Mesenteric fat pad (tissue), 1 donor: ENCODE measurements around the gene SUGCT. TPM values are rescaled to one million over a fixed set of nuclear protein-coding genes. Genes with fewer than 3 reads are reported as not detected.
"Not testable (repeated sequence)": the region's sequence is repeated elsewhere in the genome, so short reads cannot be mapped to it uniquely, and the experiment has no call there.

Experiments used
- DNase-seq: peaks from one replicate; pipeline ENCODE4 v3.0.0-alpha.2; 2020; ENCODE audit warnings: low spot score
- total RNA-seq: library from RNA; stranded (reverse); fragmentation: NEBNext Ultra II Directional; extraction: Animal tissue kit (Norgen Biotek cat#: 25700); gene quantifications from one replicate; pipeline ENCODE4 v1.2.1, GENCODE V29; 2021
- donor health status: DM: yes; HTN: yes; CAD: no.

The SUGCT gene
- total RNA-seq, 1 donor from 2014 or later, result 2.9 TPM

DNA sequence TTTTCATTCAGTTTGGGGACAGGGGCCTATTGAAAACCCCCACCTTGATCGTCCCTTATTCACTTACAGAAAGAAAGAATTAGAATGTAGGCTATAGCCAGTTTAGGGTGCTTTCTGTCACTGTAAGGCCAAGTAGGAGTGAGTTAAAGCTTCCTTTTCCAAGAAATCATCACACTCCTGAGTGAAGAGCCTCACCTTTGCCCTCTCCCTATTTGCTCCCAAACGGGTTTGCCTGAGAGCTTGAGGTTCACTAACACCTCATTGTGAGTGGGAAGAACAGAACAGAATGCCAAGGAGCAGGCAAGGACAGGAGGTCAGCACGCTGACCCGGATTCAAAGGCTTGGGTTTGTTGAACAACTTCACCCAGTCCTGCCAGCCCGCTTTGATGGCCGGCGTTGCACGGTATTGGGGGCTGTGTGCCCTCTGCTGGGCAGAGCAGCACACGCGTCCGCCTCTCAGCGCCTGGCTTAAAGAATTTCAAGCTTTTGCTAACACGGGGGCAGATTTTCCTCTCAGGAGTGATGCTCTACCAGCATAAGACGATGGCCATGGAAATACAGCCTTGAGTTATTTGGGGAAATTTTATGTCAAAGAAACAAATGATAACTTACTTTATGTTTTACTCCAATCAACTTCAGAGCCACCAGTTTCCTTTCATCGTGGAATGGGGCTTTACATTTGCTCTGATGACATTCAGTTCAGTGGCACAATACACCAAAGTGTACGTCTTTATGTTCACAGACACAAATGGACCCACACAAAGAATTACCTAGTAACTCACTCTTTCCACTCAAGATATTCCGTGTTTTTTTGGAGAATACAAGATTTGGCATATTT lies 470.0 kb downstream of the SUGCT start:
- DNase-seq, result no peak

DNA sequence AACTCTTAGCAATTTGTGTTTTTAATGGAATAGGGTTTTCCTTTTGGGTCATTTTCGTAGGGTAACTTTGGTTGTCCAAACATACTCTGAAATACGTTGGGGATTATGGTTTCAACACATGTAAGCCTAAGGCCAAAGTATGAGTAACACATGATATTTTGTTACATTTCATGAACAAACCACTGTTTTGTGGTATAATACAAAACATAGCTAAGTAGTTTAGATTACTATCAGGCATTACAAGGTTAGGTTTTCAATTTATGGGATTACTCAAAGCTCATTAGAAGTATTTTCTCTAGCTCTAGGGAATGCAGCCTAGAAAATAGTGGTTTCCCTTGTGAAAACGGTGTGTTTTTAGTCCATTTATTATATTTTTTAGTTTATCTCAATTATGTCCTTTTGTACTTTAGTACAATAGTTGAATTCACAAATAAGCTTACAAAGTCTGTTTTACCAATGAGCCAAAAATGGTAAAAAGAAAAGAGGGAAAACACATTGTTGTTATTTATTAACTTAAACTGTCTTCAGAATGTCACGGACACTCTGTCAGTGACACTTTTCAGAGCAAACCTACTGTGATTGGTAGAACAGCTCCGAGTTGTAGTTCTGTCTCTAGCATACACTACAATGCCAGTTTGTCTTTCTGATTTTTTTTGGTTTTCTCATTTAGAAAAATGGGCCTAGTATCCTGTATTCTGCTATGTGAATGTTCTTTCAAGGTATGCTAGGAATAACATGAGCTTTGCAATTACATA lies 473.7 kb downstream of the SUGCT start:
- no peak for DNase-seq

DNA sequence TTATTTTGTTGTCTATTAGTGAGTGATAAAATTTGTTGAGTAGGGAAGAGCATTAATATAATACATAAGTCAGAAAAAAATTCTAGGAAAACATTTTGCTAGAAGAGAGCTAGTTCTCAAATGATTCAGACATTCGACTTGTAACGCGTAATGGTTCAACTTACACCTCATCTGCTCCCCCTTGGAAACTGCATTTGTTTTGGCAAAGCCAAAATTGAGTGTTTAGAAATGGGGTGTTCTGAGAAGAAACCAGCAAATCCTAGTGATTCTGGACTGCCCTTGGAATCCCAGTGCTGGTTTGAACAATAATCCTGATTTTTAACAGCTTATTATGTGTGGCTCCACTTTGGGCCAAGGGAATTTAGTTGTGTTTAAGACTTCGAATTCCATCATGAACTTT lies 475.7 kb downstream of the SUGCT start:
- no peak for DNase-seq

DNA sequence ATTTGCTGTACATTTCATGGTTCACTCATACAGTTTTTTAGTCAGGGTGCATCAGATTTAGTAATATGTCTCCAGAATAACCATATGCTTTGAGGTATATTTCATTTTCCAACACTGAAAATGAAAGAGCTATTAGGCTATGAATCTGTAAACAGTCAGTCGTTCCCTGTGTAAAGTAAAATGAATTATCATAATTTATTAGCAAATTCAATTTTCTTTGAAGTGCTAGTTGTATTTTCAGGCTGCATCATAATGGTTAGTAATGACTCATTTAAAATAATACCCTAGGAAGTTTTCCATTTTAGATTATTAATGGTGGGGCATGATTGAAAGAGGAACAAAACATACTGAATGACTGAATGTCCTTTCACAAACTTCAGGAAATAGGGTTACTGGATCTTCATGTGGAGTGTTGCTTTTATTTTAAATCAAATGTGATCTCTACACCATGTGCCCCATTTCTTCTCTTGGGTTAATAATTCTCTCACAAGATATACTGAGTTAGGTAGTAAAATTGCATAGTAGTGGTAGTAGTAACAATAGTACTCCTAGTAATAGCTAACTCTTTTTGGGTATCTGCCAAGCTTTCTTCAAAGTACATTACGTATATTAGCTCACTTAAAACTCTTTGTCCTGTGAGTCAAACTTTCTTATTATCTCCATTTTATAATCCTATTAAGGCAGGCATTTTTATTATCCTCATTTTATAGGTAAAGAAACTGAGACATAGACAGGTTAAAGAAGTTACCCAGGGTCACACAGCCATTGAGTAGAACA lies 476.5 kb downstream of the SUGCT start:
- DNase-seq, result no peak

DNA sequence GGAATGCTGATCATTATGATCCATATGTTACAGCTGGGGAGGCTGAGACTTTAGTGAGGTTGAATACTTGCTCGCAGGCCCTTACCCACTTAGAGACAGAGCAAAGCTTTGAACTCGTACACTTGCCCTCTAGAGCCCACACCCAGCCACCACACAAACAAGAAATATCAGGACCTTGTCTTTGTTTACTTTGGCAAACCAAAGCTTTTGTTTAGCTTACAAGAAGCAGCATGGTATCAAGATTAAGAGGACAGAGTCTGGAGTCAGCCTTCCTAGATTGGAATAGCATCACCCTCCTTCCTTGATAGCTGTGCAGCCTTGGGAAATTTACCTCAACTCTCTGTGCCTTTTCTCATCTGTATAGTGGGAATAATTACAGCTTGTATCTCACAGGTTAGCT lies 477.5 kb downstream of the SUGCT start:
- DNase-seq, result no peak

DNA sequence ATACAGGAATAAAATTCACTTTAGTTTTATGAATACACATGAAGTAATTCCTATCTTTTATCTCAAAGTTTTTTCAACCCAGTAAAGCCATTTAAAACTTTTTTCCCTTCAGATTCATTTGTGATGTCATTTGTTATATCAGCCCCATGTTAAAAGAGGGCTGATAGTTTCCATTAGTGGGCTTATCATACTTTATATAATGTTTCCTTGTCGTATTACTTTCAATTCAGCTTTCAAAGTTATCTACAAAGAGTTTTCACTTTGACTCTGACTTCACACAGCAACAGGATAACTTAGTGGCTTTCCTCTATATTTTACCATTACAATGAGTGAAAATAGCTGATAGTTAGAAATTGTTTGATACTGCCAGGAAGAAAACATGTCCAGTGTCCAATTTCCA lies 484.8 kb downstream of the SUGCT start:
- DNase-seq, result no peak

DNA sequence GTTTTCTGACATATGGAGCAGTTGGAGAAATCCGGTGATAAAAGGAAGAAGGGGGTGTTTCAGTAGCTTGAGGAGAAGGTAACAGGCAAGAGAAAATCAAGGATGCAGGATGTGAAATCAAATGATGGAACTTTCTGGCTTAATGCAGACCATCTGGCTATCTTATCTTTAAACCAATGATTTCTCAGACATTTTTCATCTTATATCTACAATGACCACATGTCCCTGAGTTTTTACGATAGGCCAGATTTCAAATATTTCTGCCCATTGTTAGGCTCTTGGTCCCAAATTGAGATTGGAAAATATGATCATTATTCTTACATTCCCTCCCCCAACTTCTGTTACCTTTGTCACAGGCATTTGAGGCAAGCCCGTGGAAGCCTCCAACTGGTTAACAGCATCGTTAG lies 486.8 kb downstream of the SUGCT start:
- no peak for DNase-seq

DNA sequence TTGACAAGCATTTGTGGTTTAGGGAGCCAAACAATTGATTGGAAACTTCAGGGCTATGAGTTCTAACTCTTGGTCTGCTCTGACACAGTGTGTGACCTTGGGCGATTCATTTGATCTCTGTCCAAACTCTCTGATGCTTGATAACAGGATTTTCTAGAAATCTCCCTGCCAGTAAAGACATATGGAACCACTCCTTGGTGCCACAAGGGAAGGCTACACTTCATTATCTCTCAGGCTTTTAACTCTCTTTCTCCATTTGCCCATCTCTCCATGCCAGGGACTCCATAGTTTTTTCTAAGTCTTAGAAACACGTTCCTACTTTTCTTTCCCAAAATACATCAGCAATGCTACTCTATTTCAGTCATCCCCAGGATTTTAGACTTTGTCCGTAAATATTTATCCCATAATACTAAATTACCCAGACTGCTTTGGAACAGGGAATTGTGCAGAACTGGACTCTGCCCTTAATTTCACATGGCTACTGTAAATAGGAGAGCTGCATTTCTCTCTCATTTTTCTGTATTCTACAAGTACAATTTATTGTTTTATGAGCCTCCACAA lies 488.2 kb downstream of the SUGCT start:
- DNase-seq, result no peak

DNA sequence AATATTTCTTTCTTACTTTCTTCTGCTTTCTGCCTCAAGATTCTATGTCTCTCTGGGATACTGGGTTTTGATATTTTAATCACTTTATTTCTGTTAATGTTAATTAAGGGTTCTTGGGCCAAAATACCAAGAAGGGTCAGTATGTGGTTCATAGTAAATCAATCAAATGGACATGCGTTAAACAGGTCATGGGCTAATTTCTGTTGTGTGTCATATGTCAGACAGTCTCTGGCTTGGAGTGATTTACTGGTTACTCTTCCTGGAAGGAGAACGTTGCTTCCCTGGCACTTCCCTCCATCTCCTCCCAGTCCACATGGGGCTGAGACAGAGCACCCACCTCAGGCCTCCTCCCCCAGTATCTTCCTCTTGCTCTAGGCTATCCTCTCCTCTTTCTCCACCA lies 489.1 kb downstream of the SUGCT start:
- no peak for DNase-seq

DNA sequence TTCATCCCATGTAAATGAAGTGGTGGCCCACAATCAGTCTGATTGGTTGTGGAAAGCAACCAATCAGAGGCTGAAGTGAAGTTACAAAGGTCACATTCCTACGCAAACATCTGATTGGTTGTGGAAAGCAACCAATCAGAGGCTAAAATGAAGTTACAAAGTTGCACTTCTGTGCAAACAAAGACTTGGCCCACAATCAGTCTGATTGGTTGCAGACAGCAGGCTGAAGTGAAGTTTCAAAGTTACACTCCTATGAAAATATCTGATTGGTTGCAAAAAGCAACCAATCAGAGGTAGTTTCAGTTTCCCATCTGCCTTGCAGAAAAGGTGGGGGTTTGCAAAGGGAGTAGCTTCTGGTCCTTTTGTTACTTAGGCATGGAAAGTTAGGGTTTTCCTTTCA lies 492.6 kb downstream of the SUGCT start:
- DNase-seq, result not testable (repeated sequence)

DNA sequence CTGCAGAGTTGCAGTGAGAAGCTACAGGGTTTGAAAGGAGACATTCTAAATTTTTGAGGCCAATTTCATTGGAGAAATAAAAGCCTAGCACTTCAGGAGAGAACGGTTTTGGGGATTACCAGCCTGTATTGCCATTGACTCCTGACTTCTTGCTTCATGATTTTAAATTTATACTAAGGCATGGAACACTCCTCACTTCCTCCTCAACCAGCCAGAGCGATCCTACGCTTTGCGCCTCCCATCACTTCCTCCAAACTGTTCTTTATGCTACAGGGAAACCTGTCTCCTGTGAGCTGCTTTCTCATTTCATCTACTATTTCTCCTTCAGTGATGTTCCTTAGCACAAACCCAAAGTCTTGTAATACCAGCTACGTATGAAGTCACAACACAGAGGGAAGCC lies 495.1 kb downstream of the SUGCT start:
- DNase-seq, result no peak

DNA sequence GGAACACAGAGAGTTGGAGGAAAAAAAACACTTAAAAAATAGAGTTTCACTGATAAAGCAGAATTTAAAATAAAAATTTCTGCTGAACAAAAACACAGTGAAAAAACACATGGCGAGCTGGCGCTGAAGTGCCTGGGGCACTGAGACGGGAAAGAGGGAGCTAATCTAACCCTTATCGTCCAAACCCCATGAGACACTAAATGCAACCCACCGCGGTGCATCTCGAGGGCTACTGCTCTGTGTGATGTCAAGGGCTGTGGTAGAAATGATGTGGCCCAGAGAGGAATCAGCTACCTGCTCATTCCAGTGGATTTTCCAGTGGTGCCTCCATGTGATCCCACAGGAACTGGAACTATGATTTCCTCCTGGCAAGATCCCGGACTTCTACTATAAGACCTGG lies 499.3 kb downstream of the SUGCT start:
- DNase-seq, result no peak

DNA sequence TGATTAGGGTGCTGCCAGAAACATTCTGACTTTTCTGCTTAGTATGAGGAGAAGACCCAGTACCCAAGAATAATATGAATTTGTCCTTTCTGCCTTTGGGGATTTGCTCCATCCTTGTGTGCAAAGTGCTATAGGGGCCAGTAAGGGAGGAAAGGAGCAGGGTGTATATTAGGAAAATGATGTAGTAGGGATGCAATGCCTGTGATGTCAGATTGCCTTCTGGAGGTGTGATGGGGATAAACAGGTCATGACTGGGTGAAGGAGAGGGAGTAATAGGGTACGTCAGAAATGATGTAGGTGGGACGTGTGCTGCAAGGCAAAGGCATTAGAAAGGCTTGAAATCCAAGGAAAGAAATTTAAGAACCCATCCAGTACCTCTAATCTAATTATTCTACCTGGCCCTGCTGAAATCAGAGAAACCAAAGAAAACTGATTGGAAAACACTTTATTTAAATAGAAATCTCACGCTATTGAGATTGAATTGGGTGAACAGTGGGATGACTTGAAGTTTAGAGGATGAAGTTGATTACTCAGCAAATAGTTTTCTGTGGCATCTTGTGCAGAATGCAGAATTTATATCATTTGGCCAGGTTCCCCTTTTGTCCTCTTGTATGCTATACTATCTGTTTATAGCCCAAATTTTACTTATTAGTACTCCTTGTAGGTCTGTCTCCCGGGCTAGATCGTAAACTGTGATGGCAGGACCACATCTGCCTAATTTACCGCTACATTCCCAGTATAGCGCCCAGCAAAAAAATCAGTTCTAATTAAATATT lies 503.9 kb downstream of the SUGCT start:
- no peak for DNase-seq

DNA sequence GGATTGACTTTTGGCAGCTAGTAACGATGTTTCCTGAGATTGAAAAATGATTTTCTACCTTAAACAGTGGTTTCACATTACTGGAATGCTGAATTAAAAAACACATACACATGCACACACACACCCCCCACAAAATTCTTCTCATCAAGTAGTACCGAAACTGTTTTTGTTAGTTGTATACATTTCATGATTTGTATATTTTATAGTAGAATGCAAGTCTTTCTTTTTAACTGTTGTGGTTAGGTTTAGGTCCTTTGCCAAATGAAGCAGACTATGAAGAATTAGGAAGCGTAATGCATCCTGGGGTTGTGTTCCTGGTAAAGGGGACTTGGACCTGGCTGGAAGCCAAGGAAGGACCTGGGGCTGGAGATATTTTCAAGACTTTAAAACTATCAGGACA lies 505.8 kb downstream of the SUGCT start:
- DNase-seq, result no peak

DNA sequence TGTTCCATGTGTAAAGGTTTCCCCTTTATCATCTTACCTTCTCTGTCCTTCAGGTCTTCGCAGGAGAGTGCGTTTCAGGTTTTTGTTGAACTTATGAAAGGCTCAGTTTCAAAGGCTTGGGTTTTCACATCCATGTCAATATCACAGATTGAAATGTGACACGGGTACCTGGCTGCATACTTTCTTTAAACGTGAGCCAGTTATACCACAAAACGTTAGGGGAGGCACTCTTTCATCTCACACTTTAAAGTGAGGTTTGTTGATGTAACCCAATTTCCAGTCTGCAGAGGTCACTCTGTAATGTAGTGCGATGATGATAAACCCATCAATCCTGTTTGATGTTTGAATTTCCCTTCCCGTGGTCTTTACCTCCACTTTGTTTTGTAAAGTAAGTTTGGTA lies 506.9 kb downstream of the SUGCT start:
- no peak for DNase-seq

DNA sequence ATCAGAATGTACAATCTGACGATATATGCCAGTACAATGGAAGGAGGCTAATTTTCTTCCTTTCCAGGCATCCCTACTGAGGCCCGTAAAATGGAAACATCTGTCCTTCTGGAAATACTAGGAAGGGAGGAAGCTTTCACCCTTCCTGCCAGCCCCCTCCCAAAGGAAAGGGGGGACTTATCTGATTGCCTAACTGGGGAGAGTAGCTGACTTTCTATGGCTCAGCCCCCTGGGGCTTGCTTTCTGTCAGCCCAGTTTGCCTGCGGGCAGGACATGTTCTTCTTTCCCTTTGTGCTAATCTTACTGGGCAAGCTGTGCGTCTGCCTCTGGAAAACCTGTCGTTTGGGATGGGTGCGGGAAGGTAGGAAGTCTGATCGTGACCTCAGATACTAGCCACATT lies 508.9 kb downstream of the SUGCT start:
- DNase-seq, result no peak

DNA sequence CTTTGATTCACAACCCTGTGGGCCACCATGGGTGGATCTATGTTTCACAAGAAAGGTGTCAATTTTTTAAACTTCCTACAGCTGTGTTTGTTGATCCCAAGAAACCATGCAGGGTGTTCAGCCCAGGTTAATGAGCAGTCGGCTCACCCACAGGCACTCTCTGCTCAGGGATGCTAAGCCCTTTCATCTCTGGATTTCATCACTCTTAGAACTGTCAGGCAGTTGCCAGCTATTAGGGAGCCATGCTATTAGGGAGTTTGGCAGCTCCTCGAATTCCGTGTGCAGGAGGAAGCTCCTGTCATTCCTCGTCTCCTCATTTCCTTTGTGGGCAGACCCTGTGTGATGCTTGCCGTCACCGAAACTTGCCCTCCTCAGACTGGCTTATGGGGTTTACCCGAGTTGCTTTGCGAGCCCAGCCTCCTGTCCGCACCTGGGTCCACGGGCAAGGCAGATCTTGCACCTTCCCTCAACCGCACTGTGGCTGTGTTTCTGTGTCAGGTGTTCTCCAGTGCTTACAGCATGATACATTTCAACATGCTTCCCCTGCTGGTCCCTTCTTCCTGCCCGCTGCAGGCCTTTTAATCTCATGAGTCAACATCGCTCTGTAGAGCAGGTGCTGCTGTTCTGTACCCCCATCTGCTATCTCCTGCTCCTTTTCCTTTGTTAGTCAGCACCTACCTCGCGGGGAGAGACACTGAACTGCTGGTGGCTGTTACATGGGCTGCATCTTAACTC lies 509.8 kb downstream of the SUGCT start:
- no peak for DNase-seq

DNA sequence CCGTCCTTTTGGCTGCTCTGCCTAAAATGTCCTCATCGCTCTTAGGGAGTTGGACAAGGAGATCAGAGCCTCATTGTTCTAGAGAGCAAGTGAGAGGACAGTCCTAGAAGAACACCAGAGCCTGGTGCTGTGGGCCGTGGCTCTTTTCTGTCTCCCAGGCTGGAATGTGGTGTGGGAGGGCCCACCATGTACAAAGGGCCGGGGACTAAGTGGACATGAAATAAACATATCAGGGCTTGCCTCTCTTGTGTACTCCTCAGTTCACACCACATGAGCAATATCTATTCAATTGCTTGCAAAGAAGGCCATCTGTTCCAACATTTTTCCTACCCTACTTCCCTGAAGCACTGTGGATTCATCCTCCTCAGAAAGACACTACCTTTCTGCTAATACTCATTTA lies 510.4 kb downstream of the SUGCT start:
- no peak for DNase-seq

DNA sequence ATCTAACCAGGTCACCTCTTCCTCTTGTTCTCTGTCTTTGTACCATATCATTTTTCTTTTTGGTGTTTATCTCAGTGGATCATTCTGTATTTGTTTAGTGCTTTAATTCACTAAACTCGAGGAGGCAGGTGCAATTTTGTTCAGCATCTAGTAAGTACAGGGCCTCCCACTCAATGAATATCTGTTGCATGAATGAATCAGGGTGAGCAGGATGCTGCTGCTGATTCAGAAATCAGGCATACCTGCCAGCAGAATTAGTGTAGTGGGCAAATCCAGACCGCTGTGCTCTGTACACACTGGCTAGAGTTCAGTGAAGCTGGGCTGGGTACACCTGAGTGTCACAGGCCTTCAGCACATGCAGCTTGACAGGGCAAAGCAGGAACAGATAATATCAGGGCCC lies 511.9 kb downstream of the SUGCT start:
- no peak for DNase-seq

DNA sequence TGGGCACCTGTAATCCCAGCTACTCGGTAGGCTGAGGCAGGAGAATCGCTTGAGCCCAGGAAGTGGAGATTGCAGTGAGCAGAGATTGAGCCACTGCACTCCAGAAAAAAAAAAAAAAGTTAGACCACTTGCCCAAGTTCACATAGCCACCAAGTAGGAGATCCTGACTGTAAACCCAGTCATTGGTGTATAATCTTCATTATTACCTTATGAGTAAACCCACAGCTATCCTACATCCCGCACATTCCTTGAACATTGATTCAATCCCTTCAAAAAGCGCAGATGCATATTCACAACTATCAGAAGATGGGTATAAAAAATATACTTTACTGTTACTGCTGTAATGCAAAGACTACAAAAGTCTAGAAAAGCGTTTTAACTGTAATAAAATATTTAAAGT lies 512.9 kb downstream of the SUGCT start:
- DNase-seq, result no peak
